Central memory CD8-positive, alpha-beta T cell (primary cell): Measurements from ENCODE around the gene BOK.

Source experiments
- ATAC-seq: fragments of 150-1000 bp; cut with Tn5 transposase; replicated peaks from 2 replicates; pipeline ENCODE4 v1.10.0; 2022; ENCODE audit warnings: mild to moderate bottlenecking, moderate FRiP score, moderate number of reproducible peaks; ENCODE audit not compliant: poor library complexity, severe bottlenecking; ENCODE audit errors: extremely low read depth
- DNase-seq, 2 donors: peaks; one replicate each; pipeline ENCODE4 v3.0.0; 2021; ENCODE audit warnings: low spot score in 2 of 2
- H3K27ac Mint-ChIP-seq: one replicate; pipeline ENCODE4 v1.8.0; 2022; ENCODE audit warnings: low read depth, mild to moderate bottlenecking, moderate library complexity, mixed read lengths
- H3K27me3 Mint-ChIP-seq: one replicate; pipeline ENCODE4 v1.8.0; 2022; ENCODE audit warnings: mixed read lengths
- H3K36me3 Mint-ChIP-seq: one replicate; pipeline ENCODE4 v1.8.0; 2022; ENCODE audit warnings: mild to moderate bottlenecking, moderate library complexity, mixed read lengths; ENCODE audit not compliant: insufficient read depth
- H3K4me1 Mint-ChIP-seq: one replicate; pipeline ENCODE4 v1.8.0; 2022; ENCODE audit warnings: mixed read lengths
- H3K4me3 Mint-ChIP-seq: one replicate; pipeline ENCODE4 v1.8.0; 2022; ENCODE audit warnings: mild to moderate bottlenecking, moderate library complexity, mixed read lengths
- H3K9me3 Mint-ChIP-seq: one replicate; pipeline ENCODE4 v1.8.0; 2022; ENCODE audit warnings: mixed read lengths

The BOK gene

DNA sequence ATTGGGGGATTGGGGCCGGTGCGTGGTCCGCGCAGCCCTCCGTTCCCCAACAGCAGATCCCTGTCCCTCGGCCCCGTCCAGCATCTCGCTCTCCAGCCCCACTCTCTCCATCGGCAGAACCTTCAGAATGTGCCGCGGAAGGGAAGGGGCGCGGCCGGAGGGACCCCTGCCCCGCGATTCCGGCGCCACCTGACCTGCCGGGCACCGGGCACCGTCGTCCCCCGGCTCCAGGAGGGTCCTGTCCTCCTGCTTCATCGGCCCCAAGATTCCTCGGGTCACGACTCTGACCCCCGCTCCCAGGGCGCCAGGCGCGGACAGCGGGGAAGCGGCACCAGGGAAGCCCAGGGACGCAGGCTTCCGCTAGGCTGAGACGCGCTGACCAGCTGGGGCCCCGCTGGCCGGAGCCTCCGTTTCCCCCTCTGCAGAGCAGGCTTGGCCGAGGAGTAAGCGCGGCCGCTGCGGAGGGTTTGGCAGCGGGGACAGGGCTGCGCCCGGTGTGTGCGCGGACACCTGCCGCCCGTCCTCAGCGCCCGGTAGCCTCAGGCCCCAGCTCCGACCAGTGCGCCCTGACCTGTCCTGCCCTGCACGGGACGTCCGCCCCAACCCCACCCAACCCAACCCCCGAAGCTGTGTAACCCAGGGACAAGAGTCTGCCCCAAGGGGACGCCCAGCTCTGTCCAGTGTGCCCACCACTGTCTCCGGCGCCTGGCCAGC, 16.8 kb upstream of the BOK start:
- no peak overlapping the region for H3K4me3 Mint-ChIP-seq
- H3K27ac Mint-ChIP-seq: no peak overlapping the region
- H3K27me3 Mint-ChIP-seq: peaks cover 21% of the 10 kb centered on the region
- DNase-seq (no peak), ATAC-seq (no peak)
- no peaks in the 10 kb centered on the region for H3K4me1 Mint-ChIP-seq
- no peaks in the 10 kb centered on the region for H3K9me3 Mint-ChIP-seq
- H3K36me3 Mint-ChIP-seq: no peaks in the 10 kb centered on the region

DNA sequence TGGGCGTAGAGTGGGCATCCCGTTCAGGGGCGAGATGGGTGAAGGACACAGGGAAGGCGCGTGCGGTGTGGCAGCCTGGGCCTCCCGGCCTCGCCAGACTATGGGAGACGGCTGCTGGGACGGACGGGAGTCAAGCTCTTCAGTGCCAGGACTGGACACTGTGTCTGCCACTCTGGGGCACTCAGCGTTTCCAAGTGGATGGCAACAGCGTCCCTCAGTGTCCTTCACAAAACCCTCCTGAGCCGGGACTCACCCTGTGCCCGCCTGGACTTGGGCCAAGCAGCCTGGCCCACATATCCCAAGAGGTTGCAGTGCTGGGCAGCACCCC, 16.3 kb upstream of the BOK start:
- H3K36me3 Mint-ChIP-seq: no peaks in the 10 kb centered on the region
- no peak overlapping the region for H3K4me3 Mint-ChIP-seq
- no peak overlapping the region for H3K27ac Mint-ChIP-seq
- DNase-seq (no peak), ATAC-seq (no peak)
- H3K9me3 Mint-ChIP-seq: no peaks in the 10 kb centered on the region
- H3K27me3 Mint-ChIP-seq: peaks cover 21% of the 10 kb centered on the region
- H3K4me1 Mint-ChIP-seq: no peaks in the 10 kb centered on the region

DNA sequence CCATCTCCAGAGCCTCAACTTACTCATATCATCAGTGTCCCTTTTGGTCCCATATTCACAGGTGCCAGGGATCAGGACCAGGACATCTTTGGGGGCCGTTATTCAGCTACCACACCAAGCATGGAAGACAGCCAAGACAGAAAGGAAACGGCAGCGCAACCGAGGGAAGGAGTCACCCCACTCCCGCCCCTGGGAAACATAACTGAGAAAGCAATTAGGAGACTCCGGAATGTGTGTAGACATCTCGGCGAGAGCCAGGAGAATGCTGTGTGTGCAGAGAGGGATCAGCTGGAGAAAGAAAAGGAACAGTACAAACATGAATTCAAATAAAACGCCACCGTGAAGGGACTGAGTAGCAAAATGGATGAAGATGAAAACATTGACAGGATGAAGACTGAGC, 13.4 kb upstream of the BOK start:
- ATAC-seq (no peak), DNase-seq (no peak)
- Mint-ChIP-seq H3K27me3 (peaks cover 7% of the 10 kb centered on the region), H3K36me3 (no peaks in the 10 kb centered on the region), H3K9me3 (no peaks in the 10 kb centered on the region), H3K4me1 (no peaks in the 10 kb centered on the region), H3K27ac (no peak overlapping the region), H3K4me3 (no peak overlapping the region)

DNA sequence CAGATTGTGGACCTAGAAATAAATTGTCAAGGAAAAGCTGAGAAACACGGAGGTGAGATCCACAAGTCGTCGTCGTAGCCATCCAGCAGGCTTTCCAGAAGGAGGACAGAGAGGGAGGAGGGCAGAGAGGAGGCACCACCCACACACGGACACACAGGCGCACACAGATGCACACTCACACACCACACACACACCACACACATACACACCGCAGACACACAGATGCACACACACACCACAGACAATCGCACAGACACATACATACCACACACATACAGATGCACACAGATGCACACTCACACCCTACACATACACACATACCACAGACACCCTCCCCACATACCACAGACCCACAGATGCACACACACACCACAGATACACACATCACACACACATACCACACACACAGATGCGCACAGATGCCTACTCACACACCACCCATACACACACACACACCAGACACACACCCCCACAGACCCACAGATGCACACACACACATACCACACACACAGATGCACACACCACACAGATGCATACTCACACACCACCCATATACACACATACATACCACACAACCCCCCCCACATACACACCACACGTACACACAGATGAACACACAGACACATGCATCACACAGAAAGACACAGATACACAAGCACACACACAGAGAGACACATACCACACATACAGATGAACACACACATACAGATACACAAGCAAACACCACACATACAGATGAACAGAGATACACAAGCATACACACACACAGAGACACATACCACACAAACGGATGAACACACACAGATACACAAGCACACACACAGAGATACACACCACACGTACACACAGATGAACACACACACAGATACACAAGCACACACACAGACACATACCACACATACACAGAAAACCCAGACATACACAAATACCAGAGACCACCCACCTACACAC, 12.7 kb upstream of the BOK start:
- Mint-ChIP-seq H3K9me3 (no peaks in the 10 kb centered on the region), H3K36me3 (no peaks in the 10 kb centered on the region), H3K27ac (no peak overlapping the region), H3K4me3 (no peak overlapping the region), H3K27me3 (peaks cover under 1% of the 10 kb centered on the region), H3K4me1 (no peaks in the 10 kb centered on the region)
- DNase-seq (no peak), ATAC-seq (no peak)

DNA sequence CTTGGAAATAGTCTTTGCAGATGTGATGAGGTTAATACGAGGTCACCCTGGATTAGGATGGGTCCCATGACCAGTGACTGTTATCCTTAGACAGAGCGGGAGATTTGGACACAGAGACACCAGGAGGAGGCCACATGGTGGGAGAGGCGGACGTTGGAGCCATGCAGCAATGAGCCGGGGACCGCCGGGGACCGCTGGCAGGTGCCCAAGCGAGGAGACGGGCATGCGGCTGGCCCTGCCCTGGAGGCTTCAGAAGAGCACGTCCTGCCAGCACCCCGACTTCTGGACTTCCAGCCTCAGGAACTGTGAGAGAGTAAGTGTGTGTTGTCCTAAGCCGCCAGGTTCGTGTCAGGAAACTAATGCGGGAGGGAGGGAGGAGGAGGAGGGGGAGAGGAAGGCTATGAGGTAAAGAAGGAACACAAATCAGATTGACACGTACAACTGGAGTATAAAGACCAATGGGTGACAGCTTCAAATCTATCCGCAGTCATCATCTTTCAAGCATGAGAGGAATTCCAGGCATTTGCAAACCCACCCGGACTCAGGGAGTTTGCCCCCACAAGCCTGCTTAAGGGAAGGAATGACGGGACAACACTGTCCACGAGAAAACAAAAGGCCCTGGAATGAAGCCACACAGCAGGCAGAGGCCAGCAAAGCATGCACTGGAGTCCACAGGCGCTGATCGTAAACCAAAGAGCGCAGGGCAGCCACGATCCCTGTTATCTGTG, 11.6 kb upstream of the BOK start:
- H3K27me3 Mint-ChIP-seq: peaks cover 9% of the 10 kb centered on the region
- no peak overlapping the region for H3K27ac Mint-ChIP-seq
- H3K36me3 Mint-ChIP-seq: no peaks in the 10 kb centered on the region
- no peak overlapping the region for H3K4me3 Mint-ChIP-seq
- H3K4me1 Mint-ChIP-seq: no peaks in the 10 kb centered on the region
- H3K9me3 Mint-ChIP-seq: no peaks in the 10 kb centered on the region
- DNase-seq (no peak), ATAC-seq (no peak)

DNA sequence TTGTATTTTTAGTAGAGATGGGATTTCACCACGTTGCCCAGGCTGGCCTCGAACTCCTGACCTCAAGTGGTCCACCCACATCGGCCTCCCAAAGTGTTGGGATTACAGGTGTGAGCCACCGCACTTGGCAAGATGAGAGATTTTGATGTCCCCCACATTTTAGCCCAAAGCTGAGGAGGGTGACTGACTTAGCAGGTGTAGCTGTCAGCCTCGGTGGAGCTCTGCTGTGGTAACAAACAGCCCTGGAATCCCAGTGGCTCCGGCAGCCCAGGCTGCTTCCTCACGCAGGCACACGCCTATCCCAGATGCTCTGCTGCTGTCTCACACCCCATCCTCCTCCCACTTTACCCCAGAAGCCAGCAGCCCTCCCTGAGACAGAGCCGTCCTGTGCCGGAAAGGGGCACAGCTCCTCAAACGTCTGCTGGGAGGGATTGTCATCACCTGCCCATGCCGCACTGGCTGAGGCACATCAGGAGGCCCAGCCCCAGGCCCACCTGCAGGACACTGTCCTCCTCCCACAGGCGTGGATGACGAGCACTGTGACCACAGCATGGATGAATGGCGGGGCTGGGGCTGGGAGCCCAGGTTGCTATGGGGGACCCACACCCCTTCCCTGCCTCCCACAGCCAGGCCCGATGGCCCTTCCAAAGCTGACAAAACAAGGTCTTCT, 10.6 kb upstream of the BOK start:
- Mint-ChIP-seq H3K4me3 (no peak overlapping the region), H3K27me3 (peaks cover 18% of the 10 kb centered on the region), H3K36me3 (no peaks in the 10 kb centered on the region), H3K27ac (no peak overlapping the region), H3K4me1 (no peaks in the 10 kb centered on the region), H3K9me3 (no peaks in the 10 kb centered on the region)
- no peak for DNase-seq
- no peak for ATAC-seq

DNA sequence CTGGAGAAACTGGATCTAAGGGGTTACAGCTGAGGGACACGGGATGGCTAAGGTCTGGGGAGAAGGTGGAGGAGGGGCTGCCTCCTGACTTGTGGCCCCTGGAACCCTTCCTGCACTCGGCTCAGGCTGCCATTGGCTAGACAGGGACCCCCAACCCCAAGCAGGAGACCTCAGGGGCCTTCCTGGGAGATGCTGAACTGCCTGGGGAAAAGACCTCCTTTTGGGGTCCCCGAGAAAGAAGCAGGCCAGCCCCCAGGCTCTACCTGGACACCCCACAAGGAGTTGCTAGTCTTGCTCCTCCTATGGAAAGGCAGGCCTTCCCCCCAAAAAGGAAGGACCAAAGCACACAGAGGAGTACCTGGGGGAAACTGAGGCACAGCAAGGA, 10.1 kb upstream of the BOK start:
- H3K27ac Mint-ChIP-seq: no peak overlapping the region
- DNase-seq (no peak), ATAC-seq (no peak)
- H3K27me3 Mint-ChIP-seq: peaks cover 23% of the 10 kb centered on the region
- no peaks in the 10 kb centered on the region for H3K36me3 Mint-ChIP-seq
- H3K9me3 Mint-ChIP-seq: no peaks in the 10 kb centered on the region
- no peak overlapping the region for H3K4me3 Mint-ChIP-seq
- no peaks in the 10 kb centered on the region for H3K4me1 Mint-ChIP-seq

DNA sequence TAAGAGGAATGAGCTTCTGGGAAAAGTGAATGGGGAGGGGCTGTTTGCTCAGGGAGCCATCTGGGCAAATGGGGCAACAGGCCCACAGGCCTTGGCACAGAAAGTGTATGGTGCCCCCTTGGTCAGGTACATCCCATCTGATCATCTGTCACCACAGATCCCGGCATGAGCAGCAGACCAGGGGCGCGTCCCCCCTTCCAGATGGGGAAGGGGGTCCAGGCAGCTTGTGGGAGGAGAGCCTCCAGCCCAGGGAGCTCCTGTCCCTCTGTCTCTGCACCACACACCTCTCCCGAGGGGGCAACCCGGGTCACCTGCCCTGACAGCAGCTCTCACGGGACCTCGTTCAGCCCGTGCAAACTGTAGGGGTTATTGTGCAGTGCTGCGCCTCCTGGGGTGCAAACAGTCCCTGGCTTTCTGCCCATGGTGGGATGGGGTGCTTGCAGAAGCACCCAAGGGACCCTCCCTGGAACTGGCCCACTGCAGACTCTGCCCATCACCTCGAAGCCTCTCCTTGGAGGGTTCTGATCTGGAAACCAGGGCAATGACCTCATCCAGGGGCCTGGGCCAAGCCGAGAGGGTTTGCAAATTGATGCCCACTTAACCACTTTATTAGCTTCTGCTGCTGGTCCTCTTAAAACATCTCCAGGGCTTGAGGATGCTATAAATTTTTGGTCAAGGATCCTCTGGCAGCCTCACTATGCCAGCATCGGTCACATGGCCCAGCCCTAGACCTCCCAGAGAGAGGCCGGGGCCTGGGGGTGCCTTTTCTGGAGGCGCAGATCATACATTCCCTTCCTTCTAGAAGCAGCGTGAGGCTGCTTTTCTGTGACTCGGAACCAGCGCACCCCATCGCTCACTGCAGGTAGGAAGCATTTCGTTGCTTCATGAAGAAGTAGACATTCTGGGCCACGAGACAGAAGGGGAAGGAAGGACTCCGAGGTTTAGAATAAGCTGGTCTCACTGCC, 7.6 kb upstream of the BOK start:
- Mint-ChIP-seq H3K4me3 (no peak overlapping the region), H3K9me3 (no peaks in the 10 kb centered on the region), H3K4me1 (peaks cover 4% of the 10 kb centered on the region), H3K27ac (no peak overlapping the region), H3K36me3 (peaks cover 1% of the 10 kb centered on the region), H3K27me3 (peaks cover 32% of the 10 kb centered on the region)
- DNase-seq (no peak), ATAC-seq (no peak)

DNA sequence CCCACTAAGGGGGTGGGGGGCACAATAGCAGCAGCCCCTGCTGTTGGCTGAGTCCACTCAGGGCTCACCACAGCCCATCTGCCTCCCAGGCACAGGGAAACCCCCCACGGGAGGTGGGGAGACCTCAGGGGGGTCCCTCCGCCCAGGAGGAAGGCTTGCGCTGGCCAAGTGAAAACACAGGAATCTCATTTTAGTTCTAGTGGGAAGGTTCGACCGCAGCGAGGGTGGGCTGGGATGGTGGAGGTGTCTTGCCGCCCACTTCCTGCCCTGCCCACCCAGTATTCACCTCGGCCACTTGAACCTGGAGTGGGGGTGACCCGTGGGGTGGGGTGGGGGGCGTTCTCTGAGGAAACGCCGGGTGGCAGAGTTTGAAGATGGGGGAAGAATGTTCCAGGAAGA, 6.9 kb upstream of the BOK start:
- H3K27ac Mint-ChIP-seq: no peak overlapping the region
- H3K4me3 Mint-ChIP-seq: no peak overlapping the region
- peaks cover 4% of the 10 kb centered on the region for H3K4me1 Mint-ChIP-seq
- H3K9me3 Mint-ChIP-seq: no peaks in the 10 kb centered on the region
- H3K27me3 Mint-ChIP-seq: peaks cover 32% of the 10 kb centered on the region
- H3K36me3 Mint-ChIP-seq: peaks cover 1% of the 10 kb centered on the region
- DNase-seq (no peak), ATAC-seq (no peak)

DNA sequence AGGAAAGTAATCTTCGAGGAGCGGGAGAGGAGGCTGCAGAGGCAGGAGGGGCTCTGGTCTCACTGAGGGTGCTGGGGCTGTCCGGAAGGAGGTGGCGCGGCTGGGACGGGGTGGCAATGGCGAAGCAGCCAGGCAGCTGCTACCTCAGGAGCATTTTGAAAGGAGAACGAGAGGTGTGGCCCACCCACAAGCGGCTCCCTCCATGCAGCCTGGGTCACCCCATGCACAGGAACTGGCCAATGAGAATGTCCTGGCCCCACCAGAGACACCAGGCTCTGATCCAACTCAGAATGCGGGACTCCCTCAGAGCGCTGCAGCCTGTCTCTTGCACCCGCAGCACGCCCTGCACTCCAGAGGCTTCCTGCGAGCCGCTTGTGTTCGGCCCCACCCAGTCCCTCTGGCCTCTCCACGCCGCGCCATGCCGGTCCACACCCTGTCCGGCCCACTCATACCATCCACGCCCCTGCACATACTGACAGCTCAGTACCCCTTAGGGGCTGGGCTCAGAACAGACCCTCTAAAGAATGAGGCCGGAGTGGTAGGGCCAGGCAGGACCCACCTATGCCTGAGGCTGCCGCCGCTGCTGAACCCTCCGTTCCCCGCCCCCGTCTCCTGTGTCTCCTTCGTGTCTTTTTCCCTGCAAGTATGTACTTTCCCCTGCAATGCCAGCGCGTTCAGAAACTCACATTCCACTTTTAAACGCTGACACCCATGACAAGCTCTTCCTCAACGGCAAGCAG, 6.4 kb upstream of the BOK start:
- no peak for ATAC-seq
- Mint-ChIP-seq H3K9me3 (no peaks in the 10 kb centered on the region), H3K4me3 (no peak overlapping the region)

DNA sequence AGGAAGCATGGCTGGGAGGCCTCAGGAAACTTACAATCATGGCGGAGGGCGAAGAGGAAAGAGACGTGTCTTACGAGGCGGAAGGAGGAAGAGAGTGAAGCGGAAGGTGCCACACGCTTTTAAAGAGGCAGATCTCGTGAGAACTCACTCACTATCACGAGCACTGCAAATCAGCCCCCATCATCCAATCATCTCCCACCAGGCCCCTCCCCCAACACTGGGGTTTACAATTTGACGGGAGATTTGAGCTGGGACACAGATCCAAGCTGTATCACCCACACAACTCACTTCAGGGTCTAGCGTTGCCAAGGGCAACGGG, 5.1 kb upstream of the BOK start:
- H3K27ac Mint-ChIP-seq: no peak overlapping the region
- ATAC-seq: no peak

More for the DNA sequence above, 6.4 kb upstream of the BOK start:
- Mint-ChIP-seq H3K4me1 (peaks cover 4% of the 10 kb centered on the region), H3K36me3 (peaks cover 1% of the 10 kb centered on the region), H3K27me3 (peaks cover 36% of the 10 kb centered on the region), H3K27ac (no peak overlapping the region)
- DNase-seq: no peak

More for the DNA sequence above, 5.1 kb upstream of the BOK start:
- Mint-ChIP-seq H3K4me1 (peaks cover 4% of the 10 kb centered on the region), H3K9me3 (no peaks in the 10 kb centered on the region), H3K4me3 (no peak overlapping the region), H3K36me3 (peaks cover 1% of the 10 kb centered on the region), H3K27me3 (peaks cover 49% of the 10 kb centered on the region)
- no peak for DNase-seq
